Anterior cingulate cortex (tissue), 58 donors: Measurements from ENCODE around the gene NDUFAB1.
"Not testable (repeated sequence)": the region's sequence is repeated elsewhere in the genome, so short reads cannot be mapped to it uniquely, and the experiment has no call there.

Experiments
- DNase-seq, 58 donors: peaks; one replicate each; lab custom pipeline; 2025; lab: John Stamatoyannopoulos, UW

NDUFAB1 gene

GRCh38 chr16:23587726-23588125 is 8.4 kb downstream of the NDUFAB1 start:
- no peak for DNase-seq

GRCh38 chr16:23584186-23585076 is 11.7 kb downstream of the NDUFAB1 start:
- no peak for DNase-seq

GRCh38 chr16:23583271-23583670 is 12.8 kb downstream of the NDUFAB1 start:
- DNase-seq, result not testable (repeated sequence)

- no peak for DNase-seq
Observed at GRCh38 chr16:23581764-23582163, 14.4 kb downstream of the NDUFAB1 start.

GRCh38 chr16:23580391-23580790 is 15.7 kb downstream of the NDUFAB1 start:
- no peak for DNase-seq

GRCh38 chr16:23579371-23579770 is 16.7 kb downstream of the NDUFAB1 start:
- no peak for DNase-seq

GRCh38 chr16:23578101-23578830 is 17.9 kb downstream of the NDUFAB1 start:
- peak in 8 of 58 donors; percentile 1 to 22 (median 10) for DNase-seq

GRCh38 chr16:23577493-23577892 is 18.6 kb downstream of the NDUFAB1 start:
- DNase-seq, result no peak

- DNase-seq, result no peak
Observed at GRCh38 chr16:23575834-23576233, 20.3 kb downstream of the NDUFAB1 start.

- DNase-seq, result no peak
Observed at GRCh38 chr16:23573817-23574216, 22.3 kb downstream of the NDUFAB1 start.

GRCh38 chr16:23572394-23572793 is 23.7 kb downstream of the NDUFAB1 start:
- DNase-seq, result no peak

- DNase-seq, result peak in 1 of 58 donors; percentile 12
Observed at GRCh38 chr16:23571895-23572294, 24.2 kb downstream of the NDUFAB1 start.

- peak in 6 of 58 donors; percentile 0 to 5 (median 4) for DNase-seq
Observed at GRCh38 chr16:23570992-23571632, 25.0 kb downstream of the NDUFAB1 start.

GRCh38 chr16:23567602-23568001 is 28.5 kb downstream of the NDUFAB1 start:
- no peak for DNase-seq

GRCh38 chr16:23566724-23567123 is 29.4 kb downstream of the NDUFAB1 start:
- no peak for DNase-seq

- DNase-seq, result peak in 4 of 58 donors; percentile 3 to 11 (median 8)
Observed at GRCh38 chr16:23564575-23565363, 31.3 kb downstream of the NDUFAB1 start.

- DNase-seq, result no peak
Observed at GRCh38 chr16:23563186-23563585, 32.9 kb downstream of the NDUFAB1 start.

- DNase-seq, result no peak
Observed at GRCh38 chr16:23562505-23562904, 33.6 kb downstream of the NDUFAB1 start.

- DNase-seq, result no peak
Observed at GRCh38 chr16:23561586-23561985, 34.5 kb downstream of the NDUFAB1 start.
